Caco-2 (cell line): ENCODE results near the gene HPS4. TPM values are rescaled to one million over a fixed set of nuclear protein-coding genes. Genes with fewer than 3 reads are reported as not detected.

Source experiments
- BruUV-seq: library from RNA; stranded (reverse); fragments of 400-500 nt; replicated peaks from 2 replicates; lab custom pipeline; 2021; lab: Mats Ljungman, UMichigan
- CTCF ChIA-PET: fragments of 300-600 bp; sonication (Branson Sonifier 250); formaldehyde crosslinking; loops from one replicate; lab custom pipeline; 2022; ENCODE audit warnings: antibody characterized with exemption; lab: Charles Lee
- POLR2A ChIA-PET: fragments of 300-600 bp; sonication (Branson Sonifier 250); formaldehyde crosslinking; loops from one replicate; lab custom pipeline; 2022; ENCODE audit warnings: antibody characterized with exemption; lab: Charles Lee
- DNase-seq, 2 experiments: peaks; one replicate each; pipeline versions ENCODE4 v3.0.0 to v3.0.0-alpha.2; 2020 to 2022
- H3K27me3 ChIP-seq: replicated peaks from 2 replicates; pipeline ENCODE4 v1.6.0; 2011; ENCODE audit warnings: low read length; ENCODE audit not compliant: control insufficient read depth, insufficient read depth
- H3K36me3 ChIP-seq: 2 replicates; pipeline ENCODE4 v1.5.1; 2011; ENCODE audit warnings: low read length; ENCODE audit not compliant: control insufficient read depth, insufficient read depth
- H3K4me1 ChIP-seq: fragments of 250-450 bp; sonication (Bioruptor Pico); 2 replicates; pipeline ENCODE4 v1.5.1; 2020; ENCODE audit warnings: mild to moderate bottlenecking
- H3K4me3 ChIP-seq: 2 replicates; pipeline ENCODE4 v1.5.1; 2011; ENCODE audit warnings: low read depth, mild to moderate bottlenecking, control low read depth, low read length
- H3K9me3 ChIP-seq: fragments of 250-450 bp; sonication (Bioruptor Pico); 2 replicates; pipeline ENCODE4 v1.5.1; 2020; ENCODE audit warnings: mild to moderate bottlenecking, moderate library complexity
- H3K27ac Mint-ChIP-seq: one replicate; pipeline ENCODE4 v1.8.0; 2022; ENCODE audit warnings: mixed read lengths; ENCODE audit not compliant: unreplicated experiment
- H3K27me3 Mint-ChIP-seq: one replicate; pipeline ENCODE4 v1.8.0; 2022; ENCODE audit warnings: mixed read lengths; ENCODE audit not compliant: insufficient read depth, unreplicated experiment
- H3K36me3 Mint-ChIP-seq: one replicate; pipeline ENCODE4 v1.8.0; 2022; ENCODE audit warnings: mild to moderate bottlenecking, mixed read lengths; ENCODE audit not compliant: insufficient read depth, unreplicated experiment
- H3K4me1 Mint-ChIP-seq: one replicate; pipeline ENCODE4 v1.8.0; 2022; ENCODE audit warnings: low read depth, mixed read lengths; ENCODE audit not compliant: unreplicated experiment
- H3K4me3 Mint-ChIP-seq: one replicate; pipeline ENCODE4 v1.8.0; 2022; ENCODE audit warnings: mild to moderate bottlenecking, moderate library complexity, mixed read lengths; ENCODE audit not compliant: unreplicated experiment
- H3K9me3 Mint-ChIP-seq: one replicate; pipeline ENCODE4 v1.8.0; 2022; ENCODE audit warnings: mixed read lengths; ENCODE audit not compliant: unreplicated experiment
- intact Hi-C: fragments of 100-400 bp; cut with micrococcal nuclease; formaldehyde crosslinking; loops from one replicate; pipeline ENCODE4 v1.10.0; 2022; ENCODE audit not compliant: unreplicated experiment
- total RNA-seq: library from RNA; stranded (reverse); gene quantifications from 2 replicates; pipeline ENCODE4 v1.2.3, GENCODE V29; 2022
- TF ChIP-seq, protein P1 (sequence below), 2 experiments: fragments of 200-600 bp in 1 of 2; IDR thresholded peaks; 1 replicate in 1 of 2; 2 replicates in 1 of 2; pipeline versions ENCODE4 v1.5.1 to v1.8.0; 2011 to 2022; ENCODE audit warnings: antibody characterized with exemption in 1 of 2, control low read depth in 1 of 2, inconsistent platforms in 1 of 2, low read depth in 1 of 2, low read length in 1 of 2, mild to moderate bottlenecking in 1 of 2, moderate library complexity in 1 of 2; ENCODE audit not compliant: insufficient read depth in 1 of 2, severe bottlenecking in 1 of 2, unreplicated experiment in 1 of 2

HPS4 gene
- total RNA-seq, 1 experiment from 2014 or later = 35.1 TPM

DNA sequence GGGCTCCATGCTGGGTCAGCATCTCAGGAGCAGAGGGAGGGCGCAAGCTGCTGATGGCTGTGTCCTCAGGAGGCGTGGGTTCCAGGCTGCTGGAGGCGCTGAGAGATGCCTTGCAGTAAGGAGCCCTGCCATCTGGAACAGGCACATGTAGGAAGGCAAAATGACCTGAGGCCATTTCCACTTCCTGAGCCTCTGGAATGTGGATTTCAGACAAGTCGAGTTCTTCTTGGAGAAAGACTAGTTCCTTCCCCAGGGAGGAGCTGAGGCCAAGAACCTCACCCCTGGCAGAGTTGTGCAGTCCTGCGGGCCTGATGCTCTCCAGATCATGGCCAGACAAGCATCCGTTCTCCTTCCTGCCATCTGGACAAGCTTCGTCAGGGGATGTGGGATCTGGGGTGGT is 19.3 kb downstream of the HPS4 start:
- intact Hi-C loops = loop anchor here (5.0 kb wide), 1 partner anchor 82 kb away; no protein-coding TSS in a partner anchor
- no peaks in the 10 kb centered on the region for H3K4me1 Mint-ChIP-seq
- CTCF ChIA-PET = interaction anchor here (0.5 kb wide), 1 partner anchor 19 kb away, joined by 3 read pairs; the partner anchor contains the start of genes HPS4 and SRRD
- TF ChIP-seq, protein P1, sequence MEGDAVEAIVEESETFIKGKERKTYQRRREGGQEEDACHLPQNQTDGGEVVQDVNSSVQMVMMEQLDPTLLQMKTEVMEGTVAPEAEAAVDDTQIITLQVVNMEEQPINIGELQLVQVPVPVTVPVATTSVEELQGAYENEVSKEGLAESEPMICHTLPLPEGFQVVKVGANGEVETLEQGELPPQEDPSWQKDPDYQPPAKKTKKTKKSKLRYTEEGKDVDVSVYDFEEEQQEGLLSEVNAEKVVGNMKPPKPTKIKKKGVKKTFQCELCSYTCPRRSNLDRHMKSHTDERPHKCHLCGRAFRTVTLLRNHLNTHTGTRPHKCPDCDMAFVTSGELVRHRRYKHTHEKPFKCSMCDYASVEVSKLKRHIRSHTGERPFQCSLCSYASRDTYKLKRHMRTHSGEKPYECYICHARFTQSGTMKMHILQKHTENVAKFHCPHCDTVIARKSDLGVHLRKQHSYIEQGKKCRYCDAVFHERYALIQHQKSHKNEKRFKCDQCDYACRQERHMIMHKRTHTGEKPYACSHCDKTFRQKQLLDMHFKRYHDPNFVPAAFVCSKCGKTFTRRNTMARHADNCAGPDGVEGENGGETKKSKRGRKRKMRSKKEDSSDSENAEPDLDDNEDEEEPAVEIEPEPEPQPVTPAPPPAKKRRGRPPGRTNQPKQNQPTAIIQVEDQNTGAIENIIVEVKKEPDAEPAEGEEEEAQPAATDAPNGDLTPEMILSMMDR (IDR thresholded peaks at IDR 0.05; ENCODE audit: insufficient read depth in 1 of 2, low read depth in 1 of 2, low read length in 1 of 2, severe bottlenecking in 1 of 2, unreplicated experiment in 1 of 2) = no peak
- POLR2A ChIA-PET = no interaction called here
- DNase-seq = no peak
- Histone ChIP-seq H3K27me3 (no peaks in the 10 kb centered on the region), H3K36me3 (no peaks in the 10 kb centered on the region; the same call in 1 of the 2 replicates), H3K9me3 (no peaks in the 10 kb centered on the region), H3K4me1 (no peaks in the 10 kb centered on the region), H3K4me3 (no peak overlapping the region)
- H3K27ac Mint-ChIP-seq = no peak overlapping the region
- H3K27me3 Mint-ChIP-seq = no peaks in the 10 kb centered on the region
- H3K9me3 Mint-ChIP-seq = no peaks in the 10 kb centered on the region
- H3K4me3 Mint-ChIP-seq = no peak overlapping the region
- H3K36me3 Mint-ChIP-seq = peaks cover 40% of the 10 kb centered on the region
- no TSS peak for BruUV-seq

DNA sequence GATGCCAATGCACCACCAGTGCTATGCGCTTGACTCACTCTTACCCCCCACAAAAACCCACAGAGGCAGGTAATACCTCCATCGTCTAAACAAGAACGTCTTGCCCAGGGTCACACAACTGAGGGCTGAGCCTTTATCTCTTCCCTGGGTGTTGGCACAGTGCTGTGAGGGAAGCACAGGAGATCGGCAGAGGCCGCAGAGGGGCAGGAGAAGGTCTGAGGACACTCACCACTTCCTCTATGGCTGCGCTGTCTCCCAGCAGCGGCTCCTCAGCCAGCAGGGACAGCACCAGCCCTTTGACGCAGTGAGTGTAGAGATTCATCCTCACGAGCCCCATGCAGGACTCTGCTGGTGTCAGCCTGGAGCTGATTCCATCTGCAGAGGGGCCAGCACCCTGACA is 19.9 kb downstream of the HPS4 start:
- no peak overlapping the region for H3K27ac Mint-ChIP-seq
- H3K4me1 ChIP-seq = no peaks in the 10 kb centered on the region
- intact Hi-C loops = loop anchor here (5.0 kb wide), 1 partner anchor 81 kb away; no protein-coding TSS in a partner anchor
- POLR2A ChIA-PET = no interaction called here
- H3K36me3 ChIP-seq = no peaks in the 10 kb centered on the region; the same call in 1 of the 2 replicates
- H3K36me3 Mint-ChIP-seq = peaks cover 34% of the 10 kb centered on the region
- no TSS peak for BruUV-seq
- CTCF ChIA-PET = interaction anchor here (0.5 to 1.4 kb wide), 2 partner anchors 20 to 99 kb away, joined by 3 read pairs; partner anchors contain the start of genes HPS4 and SRRD
- no peak overlapping the region for H3K4me3 Mint-ChIP-seq
- no peak for DNase-seq
- H3K4me1 Mint-ChIP-seq = no peaks in the 10 kb centered on the region
- no peaks in the 10 kb centered on the region for H3K9me3 Mint-ChIP-seq
- no peaks in the 10 kb centered on the region for H3K27me3 Mint-ChIP-seq
- TF ChIP-seq, protein P1 (IDR thresholded peaks at IDR 0.05; ENCODE audit: insufficient read depth in 1 of 2, low read depth in 1 of 2, low read length in 1 of 2, severe bottlenecking in 1 of 2, unreplicated experiment in 1 of 2) = no peak
- no peaks in the 10 kb centered on the region for H3K27me3 ChIP-seq
- H3K4me3 ChIP-seq = no peak overlapping the region
- H3K9me3 ChIP-seq = no peaks in the 10 kb centered on the region

DNA sequence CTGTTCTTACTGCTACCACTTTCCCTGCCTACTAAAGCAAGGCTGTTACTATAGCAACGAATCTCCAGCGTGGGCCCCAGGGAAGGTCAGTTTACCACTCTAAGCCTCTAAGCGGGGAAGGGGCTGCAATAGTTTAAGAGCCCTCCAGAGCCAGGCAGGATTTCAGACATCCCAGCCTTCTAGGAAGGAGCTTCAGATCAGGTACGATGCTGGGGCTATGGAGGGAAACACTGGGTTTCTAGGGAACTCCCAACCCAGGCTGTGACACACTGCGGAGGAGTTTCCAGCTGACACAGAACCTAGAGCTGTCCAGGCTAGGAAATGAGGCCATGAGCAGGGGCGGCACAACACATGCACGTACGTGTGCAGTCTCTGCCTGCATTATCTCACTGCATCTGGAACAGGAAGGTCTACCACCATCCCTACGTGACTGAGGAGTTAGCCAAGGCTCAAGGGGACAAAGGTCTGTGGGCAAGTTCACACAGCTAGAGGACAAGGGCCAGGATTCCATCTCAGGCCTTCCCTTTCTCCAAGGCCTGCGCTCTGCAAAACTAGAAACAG is 20.4 kb downstream of the HPS4 start:
- Mint-ChIP-seq H3K27me3 (no peaks in the 10 kb centered on the region), H3K4me3 (no peak overlapping the region), H3K27ac (no peak overlapping the region), H3K36me3 (peaks cover 33% of the 10 kb centered on the region), H3K4me1 (no peaks in the 10 kb centered on the region), H3K9me3 (no peaks in the 10 kb centered on the region)
- Histone ChIP-seq H3K27me3 (no peaks in the 10 kb centered on the region), H3K4me1 (no peaks in the 10 kb centered on the region), H3K9me3 (no peaks in the 10 kb centered on the region), H3K4me3 (no peak overlapping the region), H3K36me3 (no peaks in the 10 kb centered on the region)
- ChIA-PET CTCF (interaction anchor here (1.4 kb wide), 1 partner anchor 99 kb away, joined by 3 read pairs; no protein-coding TSS in a partner anchor), POLR2A (no interaction called here)
- TF ChIP-seq, protein P1 (IDR thresholded peaks at IDR 0.05; ENCODE audit: insufficient read depth in 1 of 2, low read depth in 1 of 2, low read length in 1 of 2, severe bottlenecking in 1 of 2, unreplicated experiment in 1 of 2) = no peak
- DNase-seq = no peak
- intact Hi-C loops = loop anchor here (5.0 kb wide), 1 partner anchor 81 kb away; no protein-coding TSS in a partner anchor
- BruUV-seq = no TSS peak
